H1 (cell line): ENCODE results near the gene FBXO17. TPM values are rescaled to one million over a fixed set of nuclear protein-coding genes. Genes with fewer than 3 reads are reported as not detected.

Source experiments
- ASH2L ChIP-seq: fragments of 200-600, 300-600 bp; sonication (generic); IDR thresholded peaks from one replicate; pipeline ENCODE4 v1.7.1; 2017; ENCODE audit warnings: low read length
- BCL11A ChIP-seq, 2 experiments: IDR thresholded peaks; one replicate each; pipeline ENCODE4 v1.6.1; 2011; ENCODE audit warnings: low read depth in 2 of 2, low read length in 2 of 2, mild to moderate bottlenecking in 2 of 2
- CBX5 ChIP-seq: fragments of 300-800, 300-1000 bp; sonication (generic); IDR thresholded peaks from 2 replicates; pipeline ENCODE4 v1.7.1; 2016; ENCODE audit warnings: antibody characterized with exemption, low read length, low read depth
- CEBPB ChIP-seq: IDR thresholded peaks from 2 replicates; pipeline ENCODE4 v1.6.1; 2012; ENCODE audit warnings: low read depth, low read length
- CHD1 ChIP-seq: IDR thresholded peaks from 2 replicates; pipeline ENCODE4 v1.6.1; 2012; ENCODE audit warnings: low read depth, low read length, improper control_type of control experiment
- EGR1 ChIP-seq: IDR thresholded peaks from 2 replicates; pipeline ENCODE4 v1.6.1; 2011; ENCODE audit warnings: low read depth, low read length, borderline replicate concordance
- GABPA ChIP-seq: IDR thresholded peaks from 2 replicates; pipeline ENCODE4 v1.6.1; 2011; ENCODE audit warnings: mild to moderate bottlenecking, low read length, moderate library complexity, borderline replicate concordance; ENCODE audit not compliant: insufficient read depth
- HDAC2 ChIP-seq, 2 experiments: fragments of 300-600 bp in 1 of 2; sonication (generic) in 1 of 2; IDR thresholded peaks; 2 replicates each; pipeline ENCODE4 v1.6.1; 2011 to 2012; ENCODE audit warnings: low read depth in 2 of 2, low read length in 2 of 2, mild to moderate bottlenecking in 2 of 2, moderate library complexity in 2 of 2, borderline replicate concordance in 1 of 2, inconsistent platforms in 1 of 2
- HDAC6 ChIP-seq: IDR thresholded peaks from one replicate; pipeline ENCODE4 v1.7.1; 2012; ENCODE audit warnings: low read depth, mild to moderate bottlenecking, inconsistent platforms, low read length, moderate library complexity
- JUND ChIP-seq: IDR thresholded peaks from 2 replicates; pipeline ENCODE4 v1.6.1; 2011; ENCODE audit warnings: mild to moderate bottlenecking, improper control_type of control experiment, low read length
- MAFK ChIP-seq: IDR thresholded peaks from 2 replicates; pipeline ENCODE4 v1.6.1; 2012; ENCODE audit warnings: low read depth, mild to moderate bottlenecking, improper control_type of control experiment, low read length
- NRF1 ChIP-seq: IDR thresholded peaks from 2 replicates; pipeline ENCODE4 v1.6.1; 2011; ENCODE audit warnings: mild to moderate bottlenecking, low read depth, low read length, improper control_type of control experiment
- PHF8 ChIP-seq: fragments of 200-600 bp; sonication (generic); conservative IDR thresholded peaks from 2 replicates; pipeline ENCODE4 v1.7.1; 2012; ENCODE audit warnings: low read depth, mild to moderate bottlenecking, inconsistent platforms, low read length, moderate library complexity
- POLR2AphosphoS5 ChIP-seq: IDR thresholded peaks from 2 replicates; pipeline ENCODE4 v1.6.1; 2011; ENCODE audit warnings: low read depth, low read length
- POU5F1 ChIP-seq: IDR thresholded peaks from 2 replicates; pipeline ENCODE4 v1.6.1; 2011; ENCODE audit warnings: low read depth, mild to moderate bottlenecking, low read length, moderate library complexity
- RAD21 ChIP-seq, 2 experiments: IDR thresholded peaks in 1 of 2; conservative IDR thresholded peaks in 1 of 2; 2 replicates each; pipeline ENCODE4 v1.6.1; 2011; ENCODE audit warnings: low read depth in 2 of 2, low read length in 2 of 2, improper control_type of control experiment in 1 of 2, inconsistent platforms in 1 of 2, mild to moderate bottlenecking in 1 of 2, moderate library complexity in 1 of 2
- RBBP5 ChIP-seq: IDR thresholded peaks from 2 replicates; pipeline ENCODE4 v1.7.1; 2012; ENCODE audit warnings: low read depth, mild to moderate bottlenecking, inconsistent platforms, low read length, moderate library complexity, borderline replicate concordance
- RNF2 ChIP-seq: fragments of 200-900, 300-1000 bp; sonication (generic); IDR thresholded peaks from 2 replicates; pipeline ENCODE4 v1.7.1; 2016; ENCODE audit warnings: borderline replicate concordance, low read depth, mild to moderate bottlenecking, antibody characterized with exemption, low read length; ENCODE audit not compliant: poor library complexity, severe bottlenecking; ENCODE audit errors: missing control alignments
- SP1 ChIP-seq: IDR thresholded peaks from 2 replicates; pipeline ENCODE4 v1.6.1; 2011; ENCODE audit warnings: low read depth, low read length
- SP2 ChIP-seq: IDR thresholded peaks from 2 replicates; pipeline ENCODE4 v1.6.1; 2012; ENCODE audit warnings: mild to moderate bottlenecking, low read length, inconsistent platforms
- SP4 ChIP-seq: IDR thresholded peaks from 2 replicates; pipeline ENCODE4 v1.6.1; 2012; ENCODE audit warnings: low read length, inconsistent platforms
- TEAD4 ChIP-seq: IDR thresholded peaks from 2 replicates; pipeline ENCODE4 v1.6.1; 2012; ENCODE audit warnings: low read depth, low read length, inconsistent platforms, mixed read lengths
- polyA plus RNA-seq, 7 experiments: library from polyadenylated mRNA; depleted of rRNA in 3 of 7; stranded (reverse) in 5 of 7; unstranded in 2 of 7; fragments of >200 nt in 5 of 7; fragments of 200-250 nt in 2 of 7; gene quantifications; 1 replicate in 5 of 7; 2 replicates in 1 of 7; 4 replicates in 1 of 7; pipeline versions ENCODE4 v1.2.1 to v1.2.3, GENCODE V29; 2011 to 2013; ENCODE audit warnings: missing spikeins in 2 of 7, mixed read lengths in 2 of 7
- total RNA-seq: library from RNA; stranded (reverse); fragmentation: NEBNext Ultra II Directional; extraction: Animal tissue kit (Norgen Biotek cat#: 25700); gene quantifications from 2 replicates; pipeline ENCODE4 v1.2.1, GENCODE V29; 2021
- TF ChIP-seq, protein P1 (sequence below): IDR thresholded peaks from 2 replicates; pipeline ENCODE4 v1.6.1; 2012; ENCODE audit warnings: inconsistent platforms
- TF ChIP-seq, protein P2 (sequence below): IDR thresholded peaks from 2 replicates; pipeline ENCODE4 v1.6.1; 2012; ENCODE audit warnings: inconsistent platforms

FBXO17 gene
- total and polyA plus RNA-seq, 2 of the 8 experiments (the other 6 are each of a cell fraction or from before 2014, with no cell fraction given), result 11.7 to 15.3 TPM

DNA sequence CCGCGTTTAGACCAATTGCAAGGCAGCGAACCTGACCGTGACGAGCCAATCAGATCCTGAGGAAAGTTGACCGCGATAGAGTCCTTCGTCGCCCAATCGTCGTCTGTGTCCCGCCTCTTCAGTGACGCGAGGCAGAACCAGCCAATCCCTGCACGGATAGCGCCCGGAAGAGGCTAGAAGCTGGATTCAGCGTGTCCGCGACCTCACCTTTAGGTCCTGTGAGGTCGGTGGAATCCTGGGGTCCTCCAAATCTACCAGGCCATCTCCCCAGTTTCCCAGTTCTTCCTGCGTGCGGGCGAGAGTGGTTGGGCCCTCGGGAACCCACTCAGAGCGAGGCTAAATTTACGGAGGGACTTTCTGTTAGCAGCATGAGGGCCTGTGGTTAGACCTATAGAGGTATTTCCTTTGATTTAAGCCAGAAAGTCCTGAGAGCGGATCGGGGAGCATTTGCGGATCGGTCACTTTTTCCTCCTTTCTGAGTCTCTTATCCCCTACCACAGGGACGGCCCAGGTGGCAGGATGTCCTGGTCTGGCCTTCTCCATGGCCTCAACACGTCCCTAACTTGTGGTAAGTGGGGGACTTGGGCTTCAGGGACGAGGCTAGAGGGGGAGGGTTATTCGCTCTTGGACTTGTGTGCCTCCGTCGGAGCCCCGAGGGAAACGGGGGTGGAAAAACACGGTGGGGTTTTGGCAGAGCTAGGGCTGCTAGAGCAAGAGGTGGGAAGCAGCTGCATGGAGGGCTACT, 44.6 kb downstream of the FBXO17 start, which contains the start of gene MRPS12 (continued):
- no peak for TF ChIP-seq NRF1
- peak; percentile 62 for TF ChIP-seq POLR2AphosphoS5
- TF ChIP-seq HDAC2 (IDR thresholded peaks at IDR 0.05; ENCODE audit: borderline replicate concordance in 1 of 2, low read depth in 2 of 2, low read length in 2 of 2), result peak in 1 of 2 experiments; percentile 92; a peak in 1 of 4 replicates
- TF ChIP-seq SP2, result peak; percentile 62
- TF ChIP-seq, protein P1, sequence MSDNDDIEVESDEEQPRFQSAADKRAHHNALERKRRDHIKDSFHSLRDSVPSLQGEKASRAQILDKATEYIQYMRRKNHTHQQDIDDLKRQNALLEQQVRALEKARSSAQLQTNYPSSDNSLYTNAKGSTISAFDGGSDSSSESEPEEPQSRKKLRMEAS, result peak; percentile 30; the same call in 1 of the 2 replicates
- no peak for TF ChIP-seq JUND
- TF ChIP-seq SP1, result peak; percentile 93
- no peak for TF ChIP-seq GABPA
- TF ChIP-seq RBBP5, result 0 out of 2 replicates have a peak, but pooled peaks have one; percentile 8
- no peak for TF ChIP-seq RAD21 (IDR thresholded peaks at IDR 0.05 in 1 of 2, conservative IDR thresholded peaks at IDR 0.05 in 1 of 2; ENCODE audit: low read depth in 2 of 2, low read length in 2 of 2)
- no peak for TF ChIP-seq CHD1
- TF ChIP-seq CEBPB, result no peak
- TF ChIP-seq SP4, result no peak; the same call in 1 of the 2 replicates
- no peak for TF ChIP-seq EGR1
- no peak for TF ChIP-seq HDAC6
- no peak for TF ChIP-seq CBX5
- TF ChIP-seq BCL11A (IDR thresholded peaks at IDR 0.05; ENCODE audit: low read depth in 2 of 2, low read length in 2 of 2), result no peak
- TF ChIP-seq PHF8, result no peak
- no peak for TF ChIP-seq ASH2L
- no peak for TF ChIP-seq RNF2
- no peak for TF ChIP-seq TEAD4
- no peak for TF ChIP-seq POU5F1
- TF ChIP-seq MAFK, result no peak
- TF ChIP-seq, protein P2, sequence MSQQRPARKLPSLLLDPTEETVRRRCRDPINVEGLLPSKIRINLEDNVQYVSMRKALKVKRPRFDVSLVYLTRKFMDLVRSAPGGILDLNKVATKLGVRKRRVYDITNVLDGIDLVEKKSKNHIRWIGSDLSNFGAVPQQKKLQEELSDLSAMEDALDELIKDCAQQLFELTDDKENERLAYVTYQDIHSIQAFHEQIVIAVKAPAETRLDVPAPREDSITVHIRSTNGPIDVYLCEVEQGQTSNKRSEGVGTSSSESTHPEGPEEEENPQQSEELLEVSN, result no peak
